MM.1S (cell line): ENCODE data around the gene ITPR1.

Source experiments
- EZH2 ChIP-seq: fragments of 300-600 bp; sonication (generic); optimal IDR thresholded peaks from 2 replicates; pipeline ENCODE3; 2017; ENCODE audit warnings: low read depth, mild to moderate bottlenecking, antibody characterized with exemption, low read length, mixed read lengths
- EZH2phosphoT487 ChIP-seq: fragments of 300-600 bp; sonication (generic); IDR thresholded peaks from 2 replicates; pipeline ENCODE4 v1.6.1; 2018; ENCODE audit warnings: antibody characterized with exemption, low read length
- TF ChIP-seq, protein P1 (sequence below): fragments of 300-600 bp; sonication (generic); IDR thresholded peaks from 2 replicates; pipeline ENCODE4 v1.5.1; 2016; ENCODE audit warnings: antibody characterized with exemption, low read length, mixed read lengths

DNA sequence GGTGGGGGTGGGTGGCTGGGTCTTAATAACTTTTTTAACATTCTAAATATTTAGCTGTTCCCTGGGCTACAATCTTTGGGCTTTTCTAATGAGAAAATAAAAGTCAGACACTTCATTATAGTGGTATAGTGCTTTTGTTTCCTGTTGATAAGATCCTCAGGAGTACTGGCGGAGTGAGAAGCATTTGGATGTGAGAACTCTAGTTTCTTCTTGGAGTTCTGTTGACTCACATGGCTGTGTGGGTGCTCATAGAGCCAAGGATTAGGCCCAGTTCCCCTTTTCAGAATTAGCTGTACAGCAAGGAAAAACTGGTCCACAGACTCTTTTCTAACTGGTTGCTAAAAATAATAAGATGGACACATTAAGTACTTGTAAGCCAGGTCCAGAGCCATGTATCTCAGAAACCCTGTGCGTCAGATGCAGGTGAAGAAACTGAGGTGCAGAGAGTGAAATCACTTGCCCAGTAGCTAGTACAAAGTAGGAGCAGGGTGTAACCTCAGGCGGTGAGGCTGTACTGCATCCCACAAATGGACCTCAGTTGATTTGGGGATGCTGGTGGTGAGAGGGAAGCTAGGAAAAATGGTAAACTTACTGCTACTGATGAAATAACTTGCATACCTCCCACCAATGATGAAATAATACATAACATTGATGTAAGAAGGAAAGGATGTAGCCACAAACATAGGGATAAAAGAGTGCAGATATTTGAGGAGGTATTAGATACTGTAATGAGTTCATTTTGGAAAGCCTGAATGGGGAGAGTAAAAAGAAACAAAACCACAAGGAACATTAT is 2.3 kb downstream of the ITPR1 start:
- TF ChIP-seq EZH2phosphoT487 (no peak), EZH2 (no peak)
- TF ChIP-seq, protein P1, sequence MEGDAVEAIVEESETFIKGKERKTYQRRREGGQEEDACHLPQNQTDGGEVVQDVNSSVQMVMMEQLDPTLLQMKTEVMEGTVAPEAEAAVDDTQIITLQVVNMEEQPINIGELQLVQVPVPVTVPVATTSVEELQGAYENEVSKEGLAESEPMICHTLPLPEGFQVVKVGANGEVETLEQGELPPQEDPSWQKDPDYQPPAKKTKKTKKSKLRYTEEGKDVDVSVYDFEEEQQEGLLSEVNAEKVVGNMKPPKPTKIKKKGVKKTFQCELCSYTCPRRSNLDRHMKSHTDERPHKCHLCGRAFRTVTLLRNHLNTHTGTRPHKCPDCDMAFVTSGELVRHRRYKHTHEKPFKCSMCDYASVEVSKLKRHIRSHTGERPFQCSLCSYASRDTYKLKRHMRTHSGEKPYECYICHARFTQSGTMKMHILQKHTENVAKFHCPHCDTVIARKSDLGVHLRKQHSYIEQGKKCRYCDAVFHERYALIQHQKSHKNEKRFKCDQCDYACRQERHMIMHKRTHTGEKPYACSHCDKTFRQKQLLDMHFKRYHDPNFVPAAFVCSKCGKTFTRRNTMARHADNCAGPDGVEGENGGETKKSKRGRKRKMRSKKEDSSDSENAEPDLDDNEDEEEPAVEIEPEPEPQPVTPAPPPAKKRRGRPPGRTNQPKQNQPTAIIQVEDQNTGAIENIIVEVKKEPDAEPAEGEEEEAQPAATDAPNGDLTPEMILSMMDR, result no peak
